Measurements from ENCODE around the gene ATXN7.

Gene ATXN7

GRCh38 chr3:63864008-63864964 is 619 bp downstream of the ATXN7 start:
- peak; percentile 0 to 14 for DNase-seq (ENCODE audit: low read depth in 2 of 2)

GRCh38 chr3:63864965-63865327 is 1.3 kb downstream of the ATXN7 start:
- DNase-seq (ENCODE audit: low read depth in 2 of 2): no peak

GRCh38 chr3:63867225-63867624 is 3.6 kb downstream of the ATXN7 start:
- DNase-seq (ENCODE audit: low read depth in 2 of 2): no peak

GRCh38 chr3:63869940-63870614 is 6.4 kb downstream of the ATXN7 start:
- no peak for DNase-seq (ENCODE audit: low read depth in 2 of 2)

GRCh38 chr3:63870615-63871005 is 6.9 kb downstream of the ATXN7 start:
- DNase-seq (ENCODE audit: low read depth in 2 of 2): no peak

GRCh38 chr3:63872135-63872924 is 8.7 kb downstream of the ATXN7 start:
- no peak for DNase-seq (ENCODE audit: low read depth in 2 of 2)

GRCh38 chr3:63874769-63875168 is 11.1 kb downstream of the ATXN7 start:
- DNase-seq (ENCODE audit: low read depth in 2 of 2): no peak

GRCh38 chr3:63875510-63875909 is 11.8 kb downstream of the ATXN7 start:
- DNase-seq (ENCODE audit: low read depth in 2 of 2): no peak

- no peak for DNase-seq (ENCODE audit: low read depth in 2 of 2)
Measured at GRCh38 chr3:63876260-63876659, 12.6 kb downstream of the ATXN7 start.

- DNase-seq (ENCODE audit: low read depth in 2 of 2): no peak
Measured at GRCh38 chr3:63877737-63878393, 14.2 kb downstream of the ATXN7 start.

- DNase-seq (ENCODE audit: low read depth in 2 of 2): no peak
Measured at GRCh38 chr3:63878394-63879060, 14.9 kb downstream of the ATXN7 start.

- no peak for DNase-seq (ENCODE audit: low read depth in 2 of 2)
Measured at GRCh38 chr3:63880653-63881052, 17.0 kb downstream of the ATXN7 start.

- no peak for DNase-seq (ENCODE audit: low read depth in 2 of 2)
Measured at GRCh38 chr3:63886858-63887257, 23.2 kb downstream of the ATXN7 start.

- DNase-seq (ENCODE audit: low read depth in 2 of 2): no peak
Measured at GRCh38 chr3:63891518-63891917, 27.9 kb downstream of the ATXN7 start.

GRCh38 chr3:63892773-63893352 is 29.2 kb downstream of the ATXN7 start:
- DNase-seq (ENCODE audit: low read depth in 2 of 2): no peak

- no peak for DNase-seq (ENCODE audit: low read depth in 2 of 2)
Measured at GRCh38 chr3:63895422-63896189, 31.9 kb downstream of the ATXN7 start.

GRCh38 chr3:63896332-63897030 is 32.8 kb downstream of the ATXN7 start:
- no peak for DNase-seq (ENCODE audit: low read depth in 2 of 2)

GRCh38 chr3:63900010-63900409 is 36.3 kb downstream of the ATXN7 start:
- DNase-seq (ENCODE audit: low read depth in 2 of 2): no peak

- no peak for DNase-seq (ENCODE audit: low read depth in 2 of 2)
Measured at GRCh38 chr3:63900459-63900858, 36.8 kb downstream of the ATXN7 start.

Measured in stimulated activated CD4-positive, alpha-beta T cell treated with anti-CD3 and anti-CD28 coated beads, Interleukin-15, amount 100 ng/mL, for 48 hours (primary cell).